ENCODE results near the gene CALB2.

Gene CALB2

DNA sequence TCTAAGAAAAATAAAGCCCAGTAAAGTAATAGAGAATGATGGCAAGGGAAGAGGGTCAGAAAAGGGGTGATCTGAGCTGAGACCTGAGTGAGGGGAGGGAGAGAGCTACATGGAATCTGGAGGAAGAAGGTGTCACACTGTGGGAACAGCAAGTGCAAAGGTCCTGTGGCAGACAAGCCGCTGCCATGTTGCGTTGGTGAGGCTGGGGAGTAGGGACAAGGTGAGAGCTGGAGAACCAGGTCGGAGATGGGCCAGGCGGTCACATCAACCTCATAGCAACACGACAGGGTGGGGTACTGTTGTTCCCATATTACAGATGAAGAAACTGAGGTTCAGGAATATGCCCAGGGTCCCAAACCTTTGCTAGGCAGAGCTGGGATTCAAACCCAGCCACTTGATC is 16.6 kb upstream of the CALB2 start:
- Histone ChIP-seq H3K9ac (ENCODE audit: low read length) (no peak overlapping the region), H3K4me3 (ENCODE audit: low read length) (no peak overlapping the region), H3K4me1 (ENCODE audit: control insufficient read depth, insufficient read depth, low read length) (no peaks in the 10 kb centered on the region), H3K9me3 (ENCODE audit: control insufficient read depth, low read length) (no peaks in the 10 kb centered on the region), H3K27me3 (ENCODE audit: control insufficient read depth, insufficient read depth, low read length) (peaks cover 4% of the 10 kb centered on the region), H3K36me3 (ENCODE audit: control insufficient read depth, insufficient read depth, low read length) (no peaks in the 10 kb centered on the region)

GRCh38 chr16:71343078-71343477 is 15.4 kb upstream of the CALB2 start:
- H3K4me1 ChIP-seq (ENCODE audit: control insufficient read depth, insufficient read depth, low read length) = no peaks in the 10 kb centered on the region
- H3K27me3 ChIP-seq (ENCODE audit: control insufficient read depth, insufficient read depth, low read length) = peaks cover 4% of the 10 kb centered on the region
- no peak overlapping the region for H3K4me3 ChIP-seq (ENCODE audit: low read length)
- no peaks in the 10 kb centered on the region for H3K9me3 ChIP-seq (ENCODE audit: control insufficient read depth, low read length)
- no peaks in the 10 kb centered on the region for H3K36me3 ChIP-seq (ENCODE audit: control insufficient read depth, insufficient read depth, low read length)
- no peak overlapping the region for H3K9ac ChIP-seq (ENCODE audit: low read length)

DNA sequence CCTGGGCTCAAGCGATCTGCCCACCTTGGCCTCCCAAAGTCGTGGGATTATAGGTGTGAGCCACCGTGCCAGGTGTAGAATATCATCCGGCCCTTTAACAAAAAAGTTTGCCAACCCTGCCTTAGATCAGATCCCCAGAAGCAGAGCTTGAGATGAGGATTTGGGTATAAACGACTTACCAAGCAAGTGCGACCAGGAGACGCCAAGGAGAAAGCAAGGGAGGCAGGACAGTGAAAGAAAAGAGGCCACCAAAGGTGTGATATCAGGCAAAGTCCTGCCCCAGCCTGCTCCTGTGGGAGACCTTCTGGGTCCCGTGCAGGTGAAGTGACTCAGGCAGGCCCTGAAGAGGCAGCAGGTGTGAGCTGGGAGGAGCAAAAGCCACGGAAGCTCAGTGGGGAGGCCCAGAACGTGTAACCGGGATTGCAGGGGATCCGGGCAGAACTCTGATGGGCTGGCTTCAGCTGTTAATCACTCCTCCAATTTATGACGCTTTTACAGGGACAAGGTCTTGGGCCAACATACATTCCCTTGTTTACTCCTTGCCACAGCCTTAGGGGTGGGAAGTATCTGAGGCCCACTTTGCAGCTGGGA is 14.1 kb upstream of the CALB2 start:
- no peak overlapping the region for H3K4me3 ChIP-seq (ENCODE audit: low read length)
- peaks cover 4% of the 10 kb centered on the region for H3K27me3 ChIP-seq (ENCODE audit: control insufficient read depth, insufficient read depth, low read length)
- no peaks in the 10 kb centered on the region for H3K4me1 ChIP-seq (ENCODE audit: control insufficient read depth, insufficient read depth, low read length)
- no peaks in the 10 kb centered on the region for H3K36me3 ChIP-seq (ENCODE audit: control insufficient read depth, insufficient read depth, low read length)
- no peak overlapping the region for H3K9ac ChIP-seq (ENCODE audit: low read length)
- H3K9me3 ChIP-seq (ENCODE audit: control insufficient read depth, low read length) = no peaks in the 10 kb centered on the region

- H3K36me3 ChIP-seq (ENCODE audit: control insufficient read depth, insufficient read depth, low read length) = no peaks in the 10 kb centered on the region
- H3K9me3 ChIP-seq (ENCODE audit: control insufficient read depth, low read length) = no peaks in the 10 kb centered on the region
- no peak overlapping the region for H3K4me3 ChIP-seq (ENCODE audit: low read length)
- H3K4me1 ChIP-seq (ENCODE audit: control insufficient read depth, insufficient read depth, low read length) = no peaks in the 10 kb centered on the region
- no peak overlapping the region for H3K9ac ChIP-seq (ENCODE audit: low read length)
- H3K27me3 ChIP-seq (ENCODE audit: control insufficient read depth, insufficient read depth, low read length) = peaks cover 4% of the 10 kb centered on the region
Observed at GRCh38 chr16:71345031-71345430, 13.5 kb upstream of the CALB2 start.

GRCh38 chr16:71347146-71347545 is 11.4 kb upstream of the CALB2 start:
- no peaks in the 10 kb centered on the region for H3K9me3 ChIP-seq (ENCODE audit: control insufficient read depth, low read length)
- no peak overlapping the region for H3K4me3 ChIP-seq (ENCODE audit: low read length)
- H3K9ac ChIP-seq (ENCODE audit: low read length) = no peak overlapping the region
- H3K36me3 ChIP-seq (ENCODE audit: control insufficient read depth, insufficient read depth, low read length) = no peaks in the 10 kb centered on the region
- no peaks in the 10 kb centered on the region for H3K4me1 ChIP-seq (ENCODE audit: control insufficient read depth, insufficient read depth, low read length)
- peaks cover 4% of the 10 kb centered on the region for H3K27me3 ChIP-seq (ENCODE audit: control insufficient read depth, insufficient read depth, low read length)

GRCh38 chr16:71348262-71349085 is 10.0 kb upstream of the CALB2 start:
- H3K4me3 ChIP-seq (ENCODE audit: low read length) = no peak overlapping the region
- peaks cover 4% of the 10 kb centered on the region for H3K27me3 ChIP-seq (ENCODE audit: control insufficient read depth, insufficient read depth, low read length)
- no peak overlapping the region for H3K9ac ChIP-seq (ENCODE audit: low read length)
- H3K9me3 ChIP-seq (ENCODE audit: control insufficient read depth, low read length) = no peaks in the 10 kb centered on the region
- H3K4me1 ChIP-seq (ENCODE audit: control insufficient read depth, insufficient read depth, low read length) = no peaks in the 10 kb centered on the region
- no peaks in the 10 kb centered on the region for H3K36me3 ChIP-seq (ENCODE audit: control insufficient read depth, insufficient read depth, low read length)

DNA sequence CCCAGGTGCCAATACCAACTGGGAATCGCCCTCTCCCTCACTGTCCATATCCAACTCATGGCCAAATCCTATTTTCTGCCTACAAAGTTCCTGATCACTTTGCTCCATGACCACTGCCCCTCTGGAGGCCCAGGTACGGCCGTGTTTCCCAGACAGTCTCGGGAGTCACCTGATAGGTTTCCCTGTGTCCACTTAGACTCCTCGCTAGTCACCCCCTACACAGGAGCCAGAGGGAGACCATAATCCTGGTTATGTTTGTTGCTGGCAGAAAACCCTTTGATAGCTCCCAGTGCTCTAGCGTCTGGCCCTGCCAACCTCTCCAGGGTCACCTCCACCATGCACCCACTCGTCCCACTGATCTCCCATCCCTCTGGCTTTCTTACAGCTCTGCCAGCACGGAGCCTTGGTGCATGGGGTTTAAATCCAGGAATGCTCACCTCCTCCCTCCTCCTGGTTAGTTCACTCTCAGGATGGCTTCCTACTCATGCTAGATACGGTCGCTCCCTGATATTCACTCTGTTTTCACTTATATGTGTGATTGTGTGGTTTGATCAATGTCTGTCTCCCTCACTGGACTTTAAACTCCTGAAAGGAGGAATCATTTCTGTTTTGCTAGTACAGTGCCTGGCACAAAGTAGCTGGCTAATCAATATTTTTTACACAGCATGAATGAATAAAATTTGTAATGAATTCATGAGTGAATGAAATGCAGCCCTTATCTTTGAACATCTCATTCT is 7.5 kb upstream of the CALB2 start:
- H3K9me3 ChIP-seq (ENCODE audit: control insufficient read depth, low read length) = no peaks in the 10 kb centered on the region
- H3K4me3 ChIP-seq (ENCODE audit: low read length) = no peak overlapping the region
- no peaks in the 10 kb centered on the region for H3K36me3 ChIP-seq (ENCODE audit: control insufficient read depth, insufficient read depth, low read length)
- no peak overlapping the region for H3K9ac ChIP-seq (ENCODE audit: low read length)
- no peaks in the 10 kb centered on the region for H3K4me1 ChIP-seq (ENCODE audit: control insufficient read depth, insufficient read depth, low read length)
- no peaks in the 10 kb centered on the region for H3K27me3 ChIP-seq (ENCODE audit: control insufficient read depth, insufficient read depth, low read length)

DNA sequence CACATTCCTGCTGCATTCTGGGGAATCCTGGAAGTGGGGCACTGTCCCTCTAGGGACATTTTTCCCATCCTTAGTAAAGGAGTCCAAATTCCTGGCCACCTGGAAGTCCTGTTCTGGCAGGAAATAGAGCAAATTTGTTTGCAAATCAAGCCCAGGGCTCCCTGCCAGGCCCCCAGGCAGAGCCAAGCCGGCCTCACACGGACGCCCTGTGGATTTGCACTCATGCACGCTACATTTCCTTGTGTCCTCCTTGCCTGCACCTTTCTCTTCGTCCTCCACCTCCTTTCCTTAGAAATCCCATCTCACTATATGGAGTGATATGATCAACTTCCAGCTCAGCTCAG is 7.0 kb upstream of the CALB2 start:
- Histone ChIP-seq H3K36me3 (ENCODE audit: control insufficient read depth, insufficient read depth, low read length) (no peaks in the 10 kb centered on the region), H3K27me3 (ENCODE audit: control insufficient read depth, insufficient read depth, low read length) (no peaks in the 10 kb centered on the region), H3K4me3 (ENCODE audit: low read length) (no peak overlapping the region), H3K9ac (ENCODE audit: low read length) (no peak overlapping the region), H3K9me3 (ENCODE audit: control insufficient read depth, low read length) (no peaks in the 10 kb centered on the region), H3K4me1 (ENCODE audit: control insufficient read depth, insufficient read depth, low read length) (no peaks in the 10 kb centered on the region)

GRCh38 chr16:71352466-71352865 is 6.1 kb upstream of the CALB2 start:
- no peaks in the 10 kb centered on the region for H3K4me1 ChIP-seq (ENCODE audit: control insufficient read depth, insufficient read depth, low read length)
- H3K4me3 ChIP-seq (ENCODE audit: low read length) = no peak overlapping the region

DNA sequence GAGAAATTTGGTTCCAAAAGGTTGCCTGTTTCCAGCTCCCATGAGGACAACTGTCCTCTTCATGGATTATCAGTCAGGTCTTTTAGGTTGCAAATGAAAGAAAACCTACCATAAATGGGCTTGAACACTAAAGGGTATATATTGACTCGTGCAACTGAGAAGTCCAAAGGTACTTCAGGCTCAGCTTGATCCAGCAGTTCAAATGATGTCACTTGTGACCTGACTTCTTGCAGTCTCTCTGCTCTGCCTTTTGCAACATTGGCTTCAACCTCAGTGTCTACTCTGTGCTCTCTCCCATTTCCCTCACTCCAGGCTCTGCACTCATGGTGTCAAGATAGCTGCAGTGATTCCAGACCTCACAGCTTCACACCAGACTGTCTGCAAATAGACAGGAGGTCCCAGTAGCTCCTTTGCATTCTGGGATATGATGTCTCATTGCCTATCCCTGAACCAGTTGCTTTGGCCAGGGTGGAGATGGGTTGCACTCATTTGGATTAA is 5.5 kb upstream of the CALB2 start:
- no peaks in the 10 kb centered on the region for H3K4me1 ChIP-seq (ENCODE audit: control insufficient read depth, insufficient read depth, low read length)
- no peaks in the 10 kb centered on the region for H3K36me3 ChIP-seq (ENCODE audit: control insufficient read depth, insufficient read depth, low read length)
- H3K4me3 ChIP-seq (ENCODE audit: low read length) = no peak overlapping the region
- H3K9ac ChIP-seq (ENCODE audit: low read length) = no peak overlapping the region
- H3K27me3 ChIP-seq (ENCODE audit: control insufficient read depth, insufficient read depth, low read length) = peaks cover 5% of the 10 kb centered on the region
- no peaks in the 10 kb centered on the region for H3K9me3 ChIP-seq (ENCODE audit: control insufficient read depth, low read length)

More at GRCh38 chr16:71352466-71352865, 6.1 kb upstream of the CALB2 start:
- no peaks in the 10 kb centered on the region for H3K9me3 ChIP-seq (ENCODE audit: control insufficient read depth, low read length)
- no peaks in the 10 kb centered on the region for H3K36me3 ChIP-seq (ENCODE audit: control insufficient read depth, insufficient read depth, low read length)
- H3K27me3 ChIP-seq (ENCODE audit: control insufficient read depth, insufficient read depth, low read length) = peaks cover 1% of the 10 kb centered on the region
- H3K9ac ChIP-seq (ENCODE audit: low read length) = no peak overlapping the region

DNA sequence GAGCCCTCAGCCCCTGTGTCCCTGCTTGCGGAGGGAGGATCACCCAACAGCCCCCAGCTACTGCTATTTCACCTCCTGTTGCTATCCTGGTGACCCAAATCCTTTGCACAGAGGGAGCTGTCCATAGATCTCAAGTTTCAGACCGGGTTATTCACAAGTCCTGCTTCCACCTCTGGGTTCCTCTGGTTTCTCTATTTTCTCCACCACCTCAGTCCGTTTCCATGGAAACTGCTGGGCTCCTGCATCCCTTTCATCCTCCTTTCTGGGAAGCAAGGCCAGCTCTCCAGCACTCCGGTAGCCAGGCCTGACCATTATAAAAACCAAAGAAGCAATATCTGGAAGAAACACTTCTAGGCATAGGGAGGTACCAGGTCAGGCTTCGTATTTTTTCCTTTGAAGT is 4.8 kb upstream of the CALB2 start:
- Histone ChIP-seq H3K9me3 (ENCODE audit: control insufficient read depth, low read length) (no peaks in the 10 kb centered on the region), H3K4me1 (ENCODE audit: control insufficient read depth, insufficient read depth, low read length) (no peaks in the 10 kb centered on the region), H3K36me3 (ENCODE audit: control insufficient read depth, insufficient read depth, low read length) (no peaks in the 10 kb centered on the region), H3K4me3 (ENCODE audit: low read length) (no peak overlapping the region), H3K9ac (ENCODE audit: low read length) (no peak overlapping the region), H3K27me3 (ENCODE audit: control insufficient read depth, insufficient read depth, low read length) (peaks cover 7% of the 10 kb centered on the region)

- no peaks in the 10 kb centered on the region for H3K9me3 ChIP-seq (ENCODE audit: control insufficient read depth, low read length)
- H3K27me3 ChIP-seq (ENCODE audit: control insufficient read depth, insufficient read depth, low read length) = peaks cover 10% of the 10 kb centered on the region
- H3K9ac ChIP-seq (ENCODE audit: low read length) = no peak overlapping the region
- no peak overlapping the region for H3K4me3 ChIP-seq (ENCODE audit: low read length)
- H3K36me3 ChIP-seq (ENCODE audit: control insufficient read depth, insufficient read depth, low read length) = no peaks in the 10 kb centered on the region
- H3K4me1 ChIP-seq (ENCODE audit: control insufficient read depth, insufficient read depth, low read length) = no peaks in the 10 kb centered on the region
Observed at GRCh38 chr16:71354156-71354555, 4.4 kb upstream of the CALB2 start.
